ENCODE measurements around the gene CCDC6.
"Not testable (repeated sequence)": the region's sequence is repeated elsewhere in the genome, so short reads cannot be mapped to it uniquely, and the experiment has no call there.

Gene CCDC6

GRCh38 chr10:59891936-59892335 is 14.4 kb downstream of the CCDC6 start:
- H3K4me3 ChIP-seq (ENCODE audit: low read depth, low read length): no peak overlapping the region
- no peak for TF ChIP-seq CTCF (IDR thresholded peaks at IDR 0.05; ENCODE audit: borderline replicate concordance, insufficient read depth, low read depth, low read length)

GRCh38 chr10:59891349-59891748 is 15.0 kb downstream of the CCDC6 start:
- no peak overlapping the region for H3K4me3 ChIP-seq (ENCODE audit: low read depth, low read length)
- no peak for TF ChIP-seq CTCF (IDR thresholded peaks at IDR 0.05; ENCODE audit: borderline replicate concordance, insufficient read depth, low read depth, low read length)

- H3K4me3 ChIP-seq (ENCODE audit: low read depth, low read length): no peak overlapping the region
- no peak for TF ChIP-seq CTCF (IDR thresholded peaks at IDR 0.05; ENCODE audit: borderline replicate concordance, insufficient read depth, low read depth, low read length)
Measured at GRCh38 chr10:59888781-59889435, 17.4 kb downstream of the CCDC6 start.

- H3K4me3 ChIP-seq (ENCODE audit: low read depth, low read length): no peak overlapping the region
Measured at GRCh38 chr10:59887972-59888640, 18.2 kb downstream of the CCDC6 start.

GRCh38 chr10:59887006-59887405 is 19.4 kb downstream of the CCDC6 start:
- TF ChIP-seq CTCF (IDR thresholded peaks at IDR 0.05; ENCODE audit: borderline replicate concordance, insufficient read depth, low read depth, low read length): no peak
- no peak overlapping the region for H3K4me3 ChIP-seq (ENCODE audit: low read depth, low read length)

More at GRCh38 chr10:59887972-59888640, 18.2 kb downstream of the CCDC6 start:
- TF ChIP-seq CTCF (IDR thresholded peaks at IDR 0.05; ENCODE audit: borderline replicate concordance, insufficient read depth, low read depth, low read length): no peak

- no peak for TF ChIP-seq CTCF (IDR thresholded peaks at IDR 0.05; ENCODE audit: borderline replicate concordance, insufficient read depth, low read depth, low read length)
- no peak overlapping the region for H3K4me3 ChIP-seq (ENCODE audit: low read depth, low read length)
Measured at GRCh38 chr10:59885430-59886134, 20.8 kb downstream of the CCDC6 start.

- H3K4me3 ChIP-seq (ENCODE audit: low read depth, low read length): not testable (repeated sequence)
Measured at GRCh38 chr10:59884893-59885292, 21.5 kb downstream of the CCDC6 start.

Data from GM12875 (cell line).